Activated CD8-positive, alpha-beta memory T cell treated with anti-CD3 and anti-CD28 coated beads, Interleukin-2, amount 50 U/mL, for 48 hours (primary cell): ENCODE results near the gene P4HA3.

Experiments
- DNase-seq: peaks from one replicate; pipeline ENCODE4 v3.0.0-alpha.2; 2020

P4HA3 gene

GRCh38 chr11:74316772-74317505 is 5.5 kb upstream of the P4HA3 start:
- DNase-seq, result no peak

- no peak for DNase-seq
Measured at GRCh38 chr11:74312326-74312725, 886 bp upstream of the P4HA3 start.

- DNase-seq, result no peak
Measured at GRCh38 chr11:74310857-74311256, 583 bp downstream of the P4HA3 start.

- DNase-seq, result no peak
Measured at GRCh38 chr11:74307434-74307833, 4.0 kb downstream of the P4HA3 start.

- no peak for DNase-seq
Measured at GRCh38 chr11:74306435-74307175, 4.8 kb downstream of the P4HA3 start.

GRCh38 chr11:74299015-74299414 is 12.4 kb downstream of the P4HA3 start:
- DNase-seq, result no peak

GRCh38 chr11:74297484-74297883 is 14.0 kb downstream of the P4HA3 start:
- no peak for DNase-seq

- no peak for DNase-seq
Measured at GRCh38 chr11:74288911-74289310, 22.5 kb downstream of the P4HA3 start.

GRCh38 chr11:74288161-74288560 is 23.3 kb downstream of the P4HA3 start:
- no peak for DNase-seq

GRCh38 chr11:74284466-74284865 is 27.0 kb downstream of the P4HA3 start:
- no peak for DNase-seq

- no peak for DNase-seq
Measured at GRCh38 chr11:74283580-74284180, 27.8 kb downstream of the P4HA3 start.

- no peak for DNase-seq
Measured at GRCh38 chr11:74282914-74283371, 28.5 kb downstream of the P4HA3 start.

GRCh38 chr11:74282421-74282820 is 29.0 kb downstream of the P4HA3 start:
- no peak for DNase-seq

- no peak for DNase-seq
Measured at GRCh38 chr11:74280494-74280893, 30.9 kb downstream of the P4HA3 start.

- no peak for DNase-seq
Measured at GRCh38 chr11:74279256-74279655, 32.2 kb downstream of the P4HA3 start.

- no peak for DNase-seq
Measured at GRCh38 chr11:74278721-74279161, 32.7 kb downstream of the P4HA3 start.

- no peak for DNase-seq
Measured at GRCh38 chr11:74278103-74278502, 33.3 kb downstream of the P4HA3 start.

- DNase-seq, result no peak
Measured at GRCh38 chr11:74276581-74276980, 34.9 kb downstream of the P4HA3 start.

GRCh38 chr11:74272276-74272675 is 39.2 kb downstream of the P4HA3 start:
- DNase-seq, result no peak

- DNase-seq, result no peak
Measured at GRCh38 chr11:74269161-74269811, 42.2 kb downstream of the P4HA3 start.

GRCh38 chr11:74268456-74268855 is 43.0 kb downstream of the P4HA3 start:
- DNase-seq, result no peak

- DNase-seq, result no peak
Measured at GRCh38 chr11:74267014-74267413, 44.4 kb downstream of the P4HA3 start.

- no peak for DNase-seq
Measured at GRCh38 chr11:74265256-74265655, 46.2 kb downstream of the P4HA3 start.
